H1 (cell line): ENCODE results near the gene ELP1. TPM values are rescaled to one million over a fixed set of nuclear protein-coding genes. Genes with fewer than 3 reads are reported as not detected.

Source experiments
- CTCF ChIA-PET: fragments of 300-600 bp; sonication (Branson Sonifier 250); formaldehyde crosslinking; loops from one replicate; lab custom pipeline; 2021; ENCODE audit not compliant: partially characterized antibody; lab: Charles Lee
- POLR2A ChIA-PET: fragments of 300-600 bp; sonication (Branson Sonifier 250); formaldehyde crosslinking; loops from one replicate; lab custom pipeline; 2021; ENCODE audit warnings: inconsistent platforms; ENCODE audit not compliant: partially characterized antibody; lab: Charles Lee
- DNase-seq, 2 experiments: peaks; one replicate each; pipeline versions ENCODE4 v3.0.0 to v3.0.0-alpha.2; 2010 to 2022; ENCODE audit warnings: low spot score in 2 of 2, low read depth in 1 of 2, mixed read lengths in 1 of 2
- FAIRE-seq: peaks from 2 replicates; lab custom pipeline; 2011; peaks lifted over from hg19 to GRCh38; lab: Jason Lieb, UNC
- H2AFZ ChIP-seq: 2 replicates; pipeline ENCODE4 v1.8.1; 2012; ENCODE audit warnings: low read length, inconsistent platforms
- H2AK5ac ChIP-seq: 2 replicates; pipeline ENCODE4 v1.6.1; 2013; ENCODE audit warnings: low read depth, low read length
- H2BK120ac ChIP-seq: replicated peaks from 2 replicates; pipeline ENCODE3; 2013; ENCODE audit warnings: low read depth, low read length, inconsistent platforms
- H2BK12ac ChIP-seq: 2 replicates; pipeline ENCODE4 v1.6.1; 2013; ENCODE audit warnings: low read depth, low read length
- H2BK15ac ChIP-seq: 2 replicates; pipeline ENCODE4 v1.6.1; 2013; ENCODE audit warnings: low read length
- H2BK20ac ChIP-seq: 2 replicates; pipeline ENCODE4 v1.6.1; 2013; ENCODE audit warnings: low read length
- H2BK5ac ChIP-seq: 2 replicates; pipeline ENCODE4 v1.6.1; 2013; ENCODE audit warnings: low read depth, low read length
- H3K14ac ChIP-seq: 2 replicates; pipeline ENCODE4 v1.6.1; 2013; ENCODE audit warnings: inconsistent platforms; ENCODE audit not compliant: insufficient read length
- H3K18ac ChIP-seq: 2 replicates; pipeline ENCODE4 v1.6.1; 2013; ENCODE audit warnings: low read length; ENCODE audit errors: extremely low read depth
- H3K23ac ChIP-seq: 2 replicates; pipeline ENCODE4 v1.6.1; 2013; ENCODE audit warnings: inconsistent platforms; ENCODE audit not compliant: insufficient read length
- H3K23me2 ChIP-seq: 2 replicates; pipeline ENCODE4 v1.6.1; 2013; ENCODE audit warnings: low read depth, low read length
- H3K27ac ChIP-seq: 2 replicates; pipeline ENCODE4 v1.6.1; 2011; ENCODE audit warnings: low read depth, low read length, inconsistent platforms
- H3K27me3 ChIP-seq, 4 experiments: replicated peaks in 1 of 4; 1 replicate in 1 of 4; 2 replicates in 3 of 4; pipeline versions ENCODE4 v1.6.1 to v1.8.1; 2011 to 2013; ENCODE audit warnings: low read length in 3 of 4, mild to moderate bottlenecking in 3 of 4, inconsistent platforms in 2 of 4, mixed read lengths in 2 of 4, moderate library complexity in 1 of 4; ENCODE audit not compliant: control insufficient read depth in 3 of 4, insufficient read depth in 3 of 4; ENCODE audit errors: extremely low read depth in 1 of 4
- H3K36me3 ChIP-seq, 4 experiments: 2 replicates each; pipeline versions ENCODE4 v1.6.1 to v1.8.1; 2011 to 2013; ENCODE audit warnings: mild to moderate bottlenecking in 4 of 4, low read length in 3 of 4, moderate library complexity in 2 of 4, control low read depth in 1 of 4, inconsistent platforms in 1 of 4; ENCODE audit not compliant: insufficient read depth in 4 of 4, control insufficient read depth in 2 of 4
- H3K4ac ChIP-seq: replicated peaks from 2 replicates; pipeline ENCODE3; 2013; ENCODE audit warnings: low read length, low read depth, mixed read lengths, inconsistent platforms; ENCODE audit not compliant: insufficient read length
- H3K4me1 ChIP-seq, 4 experiments: replicated peaks in 1 of 4; 1 replicate in 1 of 4; 2 replicates in 3 of 4; pipeline versions ENCODE4 v1.6.1 to v1.8.1; 2011 to 2013; ENCODE audit warnings: low read length in 3 of 4, inconsistent platforms in 2 of 4, mixed read lengths in 1 of 4; ENCODE audit not compliant: insufficient read depth in 4 of 4, control insufficient read depth in 3 of 4
- H3K4me2 ChIP-seq, 2 experiments: 2 replicates each; pipeline versions ENCODE4 v1.6.1 to v1.8.1; 2011 to 2013; ENCODE audit warnings: low read depth in 2 of 2, low read length in 2 of 2, control low read depth in 1 of 2, inconsistent platforms in 1 of 2, mild to moderate bottlenecking in 1 of 2; ENCODE audit not compliant: insufficient read depth in 1 of 2
- H3K4me3 ChIP-seq, 4 experiments: fragments of 200-600, 300-600 bp in 1 of 4; sonication (generic), shearing (Covaris generic), sonication (Bioruptor Twin) in 1 of 4; 2 replicates each; pipeline versions ENCODE4 v1.5.1 to v1.8.1; 2011 to 2016; ENCODE audit warnings: low read length in 4 of 4, low read depth in 3 of 4, control low read depth in 2 of 4, inconsistent platforms in 2 of 4, mild to moderate bottlenecking in 2 of 4, mixed read lengths in 1 of 4, moderate library complexity in 1 of 4; ENCODE audit not compliant: insufficient read depth in 2 of 4; ENCODE audit errors: extremely low read depth in 1 of 4
- H3K56ac ChIP-seq: replicated peaks from 2 replicates; pipeline ENCODE3; 2013; ENCODE audit warnings: low read depth, mild to moderate bottlenecking, mixed read lengths, low read length, inconsistent platforms; ENCODE audit not compliant: insufficient read length
- H3K79me1 ChIP-seq: 2 replicates; pipeline ENCODE4 v1.6.1; 2013; ENCODE audit warnings: low read depth, low read length, control low read depth
- H3K79me2 ChIP-seq, 2 experiments: 2 replicates each; pipeline versions ENCODE4 v1.6.1 to v1.8.1; 2012 to 2013; ENCODE audit warnings: low read length in 2 of 2, mild to moderate bottlenecking in 2 of 2, inconsistent platforms in 1 of 2; ENCODE audit not compliant: insufficient read depth in 2 of 2, control insufficient read depth in 1 of 2
- H3K9ac ChIP-seq, 4 experiments: replicated peaks in 1 of 4; 1 replicate in 1 of 4; 2 replicates in 3 of 4; pipeline versions ENCODE4 v1.6.1 to v1.8.1; 2011 to 2013; ENCODE audit warnings: low read depth in 3 of 4, low read length in 3 of 4, control low read depth in 2 of 4, mild to moderate bottlenecking in 2 of 4, moderate library complexity in 2 of 4, inconsistent platforms in 1 of 4; ENCODE audit errors: extremely low read depth in 1 of 4
- H3K9me3 ChIP-seq, 2 experiments: 2 replicates each; pipeline versions ENCODE4 v1.6.1 to v1.8.1; 2012 to 2013; ENCODE audit warnings: mild to moderate bottlenecking in 2 of 2, moderate library complexity in 2 of 2, control low read depth in 1 of 2, inconsistent platforms in 1 of 2, low read depth in 1 of 2, low read length in 1 of 2, mixed read lengths in 1 of 2; ENCODE audit not compliant: insufficient read depth in 2 of 2
- H4K20me1 ChIP-seq, 2 experiments: replicated peaks in 1 of 2; 2 replicates each; pipeline versions ENCODE3 to v1.8.1; 2011 to 2013; ENCODE audit warnings: inconsistent platforms in 2 of 2, low read length in 2 of 2, mild to moderate bottlenecking in 1 of 2; ENCODE audit not compliant: insufficient read depth in 2 of 2, control insufficient read depth in 1 of 2
- H4K5ac ChIP-seq: 2 replicates; pipeline ENCODE4 v1.6.1; 2013; ENCODE audit warnings: low read length, low read depth, mixed read lengths, inconsistent platforms; ENCODE audit not compliant: insufficient read length
- H4K8ac ChIP-seq: 2 replicates; pipeline ENCODE4 v1.8.0; 2013; ENCODE audit warnings: mild to moderate bottlenecking, moderate library complexity, low read length, inconsistent platforms; ENCODE audit not compliant: insufficient read depth; ENCODE audit errors: extremely low read depth
- H4K91ac ChIP-seq: replicated peaks from 2 replicates; pipeline ENCODE3; 2013; ENCODE audit warnings: low read length, mixed read lengths, inconsistent platforms; ENCODE audit not compliant: insufficient read length
- KDM4A ChIP-seq: IDR thresholded peaks from one replicate; pipeline ENCODE4 v1.7.1; 2012; ENCODE audit warnings: low read depth, mild to moderate bottlenecking, moderate library complexity, low read length, inconsistent platforms; ENCODE audit not compliant: severe bottlenecking
- NANOG ChIP-seq: IDR thresholded peaks from 2 replicates; pipeline ENCODE4 v1.6.1; 2011; ENCODE audit warnings: low read length, low read depth, mild to moderate bottlenecking, inconsistent platforms; ENCODE audit not compliant: insufficient read depth, poor library complexity, severe bottlenecking
- TAF1 ChIP-seq: IDR thresholded peaks from 2 replicates; pipeline ENCODE4 v1.6.1; 2011; ENCODE audit warnings: mild to moderate bottlenecking, low read depth, low read length
- TCF12 ChIP-seq: IDR thresholded peaks from 2 replicates; pipeline ENCODE4 v1.6.1; 2011; ENCODE audit warnings: low read depth, mild to moderate bottlenecking, low read length
- USF2 ChIP-seq: IDR thresholded peaks from 2 replicates; pipeline ENCODE4 v1.6.1; 2011; ENCODE audit warnings: low read length, improper control_type of control experiment
- WGBS, 2 experiments: shearing (Covaris generic) in 1 of 2; methylation state at CpG; one replicate each; pipeline versions ENCODE4 v1.1.6 to v1.1.7; 2013 to 2015; ENCODE audit warnings: low lambda C conversion rate in 2 of 2, mixed read lengths in 2 of 2, inconsistent platforms in 1 of 2, low coverage in 1 of 2, missing lambda C conversion rate in 1 of 2; ENCODE audit not compliant: insufficient replicate concordance in 2 of 2, insufficient coverage in 1 of 2, insufficient read length in 1 of 2; ENCODE audit errors: extremely low coverage in 1 of 2, missing lambda C conversion rate in 1 of 2; 5-methylcytosine and 5-hydroxymethylcytosine counted together
- polyA plus RNA-seq, 7 experiments: library from polyadenylated mRNA; depleted of rRNA in 3 of 7; stranded (reverse) in 5 of 7; unstranded in 2 of 7; fragments of >200 nt in 5 of 7; fragments of 200-250 nt in 2 of 7; gene quantifications; 1 replicate in 5 of 7; 2 replicates in 1 of 7; 4 replicates in 1 of 7; pipeline versions ENCODE4 v1.2.1 to v1.2.3, GENCODE V29; 2011 to 2013; ENCODE audit warnings: missing spikeins in 2 of 7, mixed read lengths in 2 of 7
- total RNA-seq: library from RNA; stranded (reverse); fragmentation: NEBNext Ultra II Directional; extraction: Animal tissue kit (Norgen Biotek cat#: 25700); gene quantifications from 2 replicates; pipeline ENCODE4 v1.2.1, GENCODE V29; 2021

The ELP1 gene
- total and polyA plus RNA-seq, 2 of the 8 experiments (the other 6 are each of a cell fraction or from before 2014, with no cell fraction given): 13.9 to 31.3 TPM

DNA sequence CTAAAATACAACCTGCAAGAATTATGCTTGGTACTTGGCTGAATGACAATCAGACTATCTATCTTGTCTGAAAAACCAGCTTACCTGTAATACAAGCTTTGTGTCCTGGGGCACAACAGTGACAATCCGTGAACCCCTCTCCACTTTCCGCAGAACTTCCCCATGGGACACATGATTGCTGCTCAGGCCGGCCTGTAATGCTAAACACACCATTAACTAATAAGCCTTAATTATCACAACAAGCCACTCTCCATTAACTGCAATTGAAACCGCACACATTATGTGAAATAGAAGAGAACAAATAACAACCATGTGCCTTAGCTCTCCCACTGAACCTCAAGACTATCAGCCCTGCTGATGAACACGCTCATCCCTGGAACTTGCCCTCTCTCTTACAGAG, 33.7 kb downstream of the ELP1 start:
- H4K5ac ChIP-seq: no peak overlapping the region
- peaks cover 0 to 5% of the 10 kb centered on the region in 2 experiments for H4K20me1 ChIP-seq
- no peak overlapping the region for H3K14ac ChIP-seq
- no peaks in the 10 kb centered on the region for H3K79me2 ChIP-seq
- no peak for TF ChIP-seq NANOG
- no peak for TF ChIP-seq KDM4A
- no peak for TF ChIP-seq USF2
- no peak for TF ChIP-seq TCF12
- no peak for TF ChIP-seq TAF1
- ChIA-PET CTCF (interaction anchor here (1.1 to 1.2 kb wide), 2 partner anchors 12 to 16 kb away, joined by 4 to 5 read pairs; no protein-coding TSS in a partner anchor), POLR2A (interaction anchor here (0.7 to 1.1 kb wide), 2 partner anchors 10 to 105 kb away, joined by 4 to 6 read pairs; no protein-coding TSS in a partner anchor)
- no peak overlapping the region for H2BK120ac ChIP-seq
- DNase-seq (no peak), FAIRE-seq (no peak)
- H3K36me3 ChIP-seq: peaks cover 18 to 63% (median 51%) of the 10 kb centered on the region in 4 experiments
- H3K4ac ChIP-seq: no peak overlapping the region
- 90% methylated on average over 5 of the region's 5 CpGs; no CpG with 5 or more reads in 1 of the 2 experiments for WGBS, 2 experiments
- H2AK5ac ChIP-seq: no peak overlapping the region
- H3K79me1 ChIP-seq: no peaks in the 10 kb centered on the region
- no peak overlapping the region for H3K18ac ChIP-seq
- no peak overlapping the region for H3K27ac ChIP-seq
- no peak overlapping the region for H2BK20ac ChIP-seq
- peaks cover 2% of the 10 kb centered on the region; the same call in 1 of the 2 replicates for H3K23me2 ChIP-seq
- no peak overlapping the region for H4K91ac ChIP-seq
- no peak overlapping the region for H2BK15ac ChIP-seq
- H3K56ac ChIP-seq: no peak overlapping the region
- H3K9ac ChIP-seq: no peak overlapping the region
- H3K4me3 ChIP-seq: no peak overlapping the region
- no peak overlapping the region for H2BK12ac ChIP-seq
- no peak overlapping the region for H3K4me2 ChIP-seq
- H2BK5ac ChIP-seq: no peak overlapping the region
- no peak overlapping the region for H2AFZ ChIP-seq
- H3K9me3 ChIP-seq: no peaks in the 10 kb centered on the region
- no peaks in the 10 kb centered on the region for H3K4me1 ChIP-seq
- no peak overlapping the region for H4K8ac ChIP-seq
- no peak overlapping the region for H3K23ac ChIP-seq
- no peaks in the 10 kb centered on the region for H3K27me3 ChIP-seq
